Neural cell (in vitro differentiated cells): ENCODE results near the gene ADIPOR1. TPM values are rescaled to one million over a fixed set of nuclear protein-coding genes. Genes with fewer than 3 reads are reported as not detected.

ENCODE experiments used
- H2AFZ ChIP-seq: fragments of 200-600, 300-800 bp; sonication (generic), shearing (Covaris generic); 2 replicates; pipeline ENCODE4 v1.6.0; 2014; ENCODE audit warnings: low read depth, mild to moderate bottlenecking, antibody characterized with exemption, low read length, moderate library complexity
- H3F3A ChIP-seq: fragments of 200-600 bp; shearing (Covaris generic); 2 replicates; pipeline ENCODE4 v1.6.1; 2016; ENCODE audit warnings: mild to moderate bottlenecking, moderate library complexity, mixed read lengths, antibody characterized with exemption, low read length; ENCODE audit not compliant: insufficient read depth, poor library complexity, severe bottlenecking
- H3K27ac ChIP-seq: fragments of 200-600, 300-800 bp; sonication (generic), shearing (Covaris generic); 2 replicates; pipeline ENCODE4 v1.5.1; 2014; ENCODE audit warnings: mild to moderate bottlenecking, low read length, moderate library complexity
- H3K27me3 ChIP-seq: fragments of 300-800, 200-600 bp; sonication (generic), shearing (Covaris generic); 2 replicates; pipeline ENCODE4 v1.6.0; 2014; ENCODE audit warnings: mild to moderate bottlenecking, low read depth, low read length, moderate library complexity; ENCODE audit not compliant: insufficient read depth
- H3K36me3 ChIP-seq: fragments of 300-800, 200-600 bp; sonication (generic), shearing (Covaris generic); 2 replicates; pipeline ENCODE4 v1.5.1; 2014; ENCODE audit warnings: mild to moderate bottlenecking, antibody characterized with exemption, low read length, moderate library complexity; ENCODE audit not compliant: insufficient read depth
- H3K4me2 ChIP-seq: fragments of 300-800, 200-600 bp; sonication (generic), shearing (Covaris generic); 2 replicates; pipeline ENCODE4 v1.6.0; 2014; ENCODE audit warnings: mild to moderate bottlenecking, low read length
- H3K4me3 ChIP-seq: fragments of 300-800, 200-600 bp; sonication (generic), shearing (Covaris generic); 2 replicates; pipeline ENCODE4 v1.5.1; 2014; ENCODE audit warnings: mild to moderate bottlenecking, low read length, moderate library complexity
- H3K79me2 ChIP-seq: fragments of 200-600 bp; shearing (Covaris generic); replicated peaks from 2 replicates; pipeline ENCODE4 v1.6.0; 2014; ENCODE audit warnings: mild to moderate bottlenecking, low read length, moderate library complexity; ENCODE audit not compliant: insufficient read depth
- H3K9ac ChIP-seq: fragments of 300-800, 200-600 bp; sonication (generic), shearing (Covaris generic); 2 replicates; pipeline ENCODE4 v1.6.1; 2016; ENCODE audit warnings: mild to moderate bottlenecking, low read length, mixed read lengths
- H3K9me2 ChIP-seq: fragments of 200-600 bp; shearing (Covaris generic); 2 replicates; pipeline ENCODE4 v1.6.1; 2016; ENCODE audit warnings: mild to moderate bottlenecking, low read length, mixed read lengths; ENCODE audit not compliant: insufficient read depth
- H3K9me3 ChIP-seq: fragments of 200-600, 300-800 bp; sonication (generic), shearing (Covaris generic); 2 replicates; pipeline ENCODE4 v1.6.1; 2016; ENCODE audit warnings: mild to moderate bottlenecking, mixed run types, low read length, moderate library complexity, mixed read lengths
- H4K20me1 ChIP-seq: fragments of 200-600 bp; shearing (Covaris generic); 2 replicates; pipeline ENCODE4 v1.6.1; 2016; ENCODE audit warnings: mild to moderate bottlenecking, mixed run types; ENCODE audit not compliant: insufficient read depth
- CTCF ChIP-seq: fragments of 450-650 bp; IDR thresholded peaks from 2 replicates; pipeline ENCODE4 v1.5.1; 2014; ENCODE audit warnings: antibody characterized with exemption, mild to moderate bottlenecking, moderate library complexity; ENCODE audit not compliant: poor library complexity, severe bottlenecking
- EP300 ChIP-seq: fragments of 450-650 bp; conservative IDR thresholded peaks from 2 replicates; pipeline ENCODE4 v1.6.1; 2014; ENCODE audit warnings: antibody characterized with exemption, mild to moderate bottlenecking, moderate library complexity; ENCODE audit not compliant: poor library complexity, severe bottlenecking
- EZH2 ChIP-seq: fragments of 200-600, 300-800 bp; shearing (Covaris generic), sonication (generic); IDR thresholded peaks from 2 replicates; pipeline ENCODE4 v1.6.1; 2014; ENCODE audit warnings: antibody characterized with exemption, low read length, borderline replicate concordance, mild to moderate bottlenecking; ENCODE audit not compliant: insufficient read depth, poor library complexity, severe bottlenecking
- MXI1 ChIP-seq: fragments of 450-650 bp; conservative IDR thresholded peaks from 2 replicates; pipeline ENCODE4 v1.6.1; 2014; ENCODE audit warnings: antibody characterized with exemption, mild to moderate bottlenecking; ENCODE audit not compliant: poor library complexity, severe bottlenecking
- POLR2AphosphoS5 ChIP-seq: IDR thresholded peaks from 2 replicates; pipeline ENCODE4 v1.6.1; 2012
- RAD21 ChIP-seq: fragments of 450-650 bp; conservative IDR thresholded peaks from 2 replicates; pipeline ENCODE4 v1.6.1; 2014; ENCODE audit warnings: antibody characterized with exemption, mild to moderate bottlenecking, moderate library complexity
- REST ChIP-seq: IDR thresholded peaks from 2 replicates; pipeline ENCODE4 v1.6.1; 2012; ENCODE audit warnings: borderline replicate concordance
- SMC3 ChIP-seq: fragments of 450-650 bp; conservative IDR thresholded peaks from 2 replicates; pipeline ENCODE4 v1.6.1; 2014; ENCODE audit warnings: antibody characterized with exemption, mild to moderate bottlenecking, moderate library complexity; ENCODE audit not compliant: poor library complexity
- TAF1 ChIP-seq: IDR thresholded peaks from 2 replicates; pipeline ENCODE4 v1.6.1; 2012; ENCODE audit warnings: low read depth
- polyA plus RNA-seq: library from polyadenylated mRNA; depleted of rRNA; stranded (reverse); fragments of >200 nt; gene quantifications from 2 replicates; pipeline ENCODE4 v1.2.3, GENCODE V29; 2014

The ADIPOR1 gene
- polyA plus RNA-seq, 1 donor from 2014 or later = 72.3 TPM

GRCh38 chr1:202965422-202965821, 7.3 kb upstream of the ADIPOR1 start:
- Histone ChIP-seq H3K79me2 (no peaks in the 10 kb centered on the region), H3K9me2 (no peaks in the 10 kb centered on the region), H3K4me3 (no peak overlapping the region), H3K9ac (no peak overlapping the region), H3K27ac (no peak overlapping the region), H3F3A (no peaks in the 10 kb centered on the region), H3K4me2 (no peak overlapping the region), H3K9me3 (no peaks in the 10 kb centered on the region), H4K20me1 (no peaks in the 10 kb centered on the region), H3K36me3 (no peaks in the 10 kb centered on the region), H2AFZ (no peak overlapping the region), H3K27me3 (no peaks in the 10 kb centered on the region)
- TF ChIP-seq MXI1 (no peak), RAD21 (no peak), TAF1 (no peak), SMC3 (no peak)

- Histone ChIP-seq H3K36me3 (no peaks in the 10 kb centered on the region), H3K4me2 (no peak overlapping the region), H3F3A (no peaks in the 10 kb centered on the region), H3K9me2 (no peaks in the 10 kb centered on the region), H3K4me3 (no peak overlapping the region), H3K27ac (no peak overlapping the region), H2AFZ (no peak overlapping the region), H3K79me2 (no peaks in the 10 kb centered on the region), H4K20me1 (no peaks in the 10 kb centered on the region), H3K9me3 (no peaks in the 10 kb centered on the region), H3K27me3 (no peaks in the 10 kb centered on the region), H3K9ac (no peak overlapping the region)
- TF ChIP-seq MXI1 (no peak), POLR2AphosphoS5 (no peak), RAD21 (no peak), EP300 (no peak), REST (no peak), TAF1 (no peak), EZH2 (no peak), CTCF (no peak), SMC3 (no peak)
Observed at GRCh38 chr1:202964791-202965410, 6.8 kb upstream of the ADIPOR1 start.
